ENCODE results near the gene PPP1R14D.

PPP1R14D gene

DNA sequence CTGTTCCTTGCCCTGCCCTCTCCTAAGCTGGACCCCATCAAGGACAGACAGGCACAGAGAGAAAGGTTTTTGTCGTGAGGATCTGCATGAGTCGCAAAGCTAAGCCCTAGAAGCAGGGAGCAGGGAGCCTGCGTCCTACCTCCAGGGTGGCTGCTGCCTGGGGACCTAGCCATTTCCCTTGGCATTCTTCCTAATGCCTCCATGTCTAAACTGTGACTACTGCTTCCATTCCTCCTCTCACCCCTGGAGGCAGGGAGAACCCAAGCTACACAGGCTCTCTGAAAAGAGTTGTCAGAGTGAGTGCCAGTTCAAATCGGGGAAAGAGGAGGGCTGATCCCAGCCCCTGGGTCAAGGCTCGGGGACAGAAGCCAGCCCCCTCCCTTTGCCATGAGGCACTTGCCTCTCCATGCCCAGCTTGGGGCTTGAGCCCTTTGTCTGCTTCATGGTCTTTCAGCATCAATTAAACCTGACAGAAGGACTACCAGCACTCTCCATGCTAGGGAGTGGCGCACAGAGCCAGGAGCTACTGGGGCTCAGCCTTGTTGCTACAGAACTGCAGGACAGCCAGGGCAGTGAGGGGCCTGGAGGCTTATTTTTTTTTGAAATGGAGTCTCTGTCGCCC lies 62.2 kb downstream of the PPP1R14D start:
- TF ChIP-seq, protein P1, sequence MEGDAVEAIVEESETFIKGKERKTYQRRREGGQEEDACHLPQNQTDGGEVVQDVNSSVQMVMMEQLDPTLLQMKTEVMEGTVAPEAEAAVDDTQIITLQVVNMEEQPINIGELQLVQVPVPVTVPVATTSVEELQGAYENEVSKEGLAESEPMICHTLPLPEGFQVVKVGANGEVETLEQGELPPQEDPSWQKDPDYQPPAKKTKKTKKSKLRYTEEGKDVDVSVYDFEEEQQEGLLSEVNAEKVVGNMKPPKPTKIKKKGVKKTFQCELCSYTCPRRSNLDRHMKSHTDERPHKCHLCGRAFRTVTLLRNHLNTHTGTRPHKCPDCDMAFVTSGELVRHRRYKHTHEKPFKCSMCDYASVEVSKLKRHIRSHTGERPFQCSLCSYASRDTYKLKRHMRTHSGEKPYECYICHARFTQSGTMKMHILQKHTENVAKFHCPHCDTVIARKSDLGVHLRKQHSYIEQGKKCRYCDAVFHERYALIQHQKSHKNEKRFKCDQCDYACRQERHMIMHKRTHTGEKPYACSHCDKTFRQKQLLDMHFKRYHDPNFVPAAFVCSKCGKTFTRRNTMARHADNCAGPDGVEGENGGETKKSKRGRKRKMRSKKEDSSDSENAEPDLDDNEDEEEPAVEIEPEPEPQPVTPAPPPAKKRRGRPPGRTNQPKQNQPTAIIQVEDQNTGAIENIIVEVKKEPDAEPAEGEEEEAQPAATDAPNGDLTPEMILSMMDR (IDR thresholded peaks at IDR 0.05; ENCODE audit: low read depth, low read length, poor library complexity, severe bottlenecking): no peak
- TF ChIP-seq EZH2phosphoT487 (IDR thresholded peaks at IDR 0.05; ENCODE audit: borderline replicate concordance, low read length): no peak
- H3K4me3 ChIP-seq (ENCODE audit: low read length): peak overlapping the region; percentile 78
- no peaks in the 10 kb centered on the region for H3K9me2 ChIP-seq (replicated peaks; ENCODE audit: control insufficient read depth, low read length)
- H3K27me3 ChIP-seq (ENCODE audit: control insufficient read depth, low read length): no peaks in the 10 kb centered on the region
- peak overlapping the region; percentile 90 for H3K27ac ChIP-seq (ENCODE audit: low read depth, low read length)
- H4K20me1 ChIP-seq (ENCODE audit: control insufficient read depth, insufficient read depth, low read depth, low read length): no peaks in the 10 kb centered on the region
- peaks cover 92% of the 10 kb centered on the region for H3K4me1 ChIP-seq (ENCODE audit: control insufficient read depth, low read length)
- H3K36me3 ChIP-seq (ENCODE audit: control insufficient read depth, low read length): peaks cover 53% of the 10 kb centered on the region
- peaks cover 40% of the 10 kb centered on the region for H3K79me2 ChIP-seq (ENCODE audit: control insufficient read depth, low read length)
- no peaks in the 10 kb centered on the region for H3K9me3 ChIP-seq (ENCODE audit: control insufficient read depth, insufficient read depth, low read length)
- peak overlapping the region; percentile 90 for H3K4me2 ChIP-seq (ENCODE audit: low read length)
- peaks cover 38% of the 10 kb centered on the region for H3F3A ChIP-seq (ENCODE audit: control insufficient read depth, insufficient read depth)

All from DOHH2 (cell line).